HG03521 (cell line): ENCODE measurements around the gene ITPRIP.

Source experiments
- ATAC-seq: cut with Tn5 transposase; IDR thresholded peaks from one replicate; pipeline ENCODE4 v1.9.1; 2021; ENCODE audit warnings: mild to moderate bottlenecking, moderate library complexity; ENCODE audit not compliant: unreplicated experiment

ITPRIP gene, protein sequence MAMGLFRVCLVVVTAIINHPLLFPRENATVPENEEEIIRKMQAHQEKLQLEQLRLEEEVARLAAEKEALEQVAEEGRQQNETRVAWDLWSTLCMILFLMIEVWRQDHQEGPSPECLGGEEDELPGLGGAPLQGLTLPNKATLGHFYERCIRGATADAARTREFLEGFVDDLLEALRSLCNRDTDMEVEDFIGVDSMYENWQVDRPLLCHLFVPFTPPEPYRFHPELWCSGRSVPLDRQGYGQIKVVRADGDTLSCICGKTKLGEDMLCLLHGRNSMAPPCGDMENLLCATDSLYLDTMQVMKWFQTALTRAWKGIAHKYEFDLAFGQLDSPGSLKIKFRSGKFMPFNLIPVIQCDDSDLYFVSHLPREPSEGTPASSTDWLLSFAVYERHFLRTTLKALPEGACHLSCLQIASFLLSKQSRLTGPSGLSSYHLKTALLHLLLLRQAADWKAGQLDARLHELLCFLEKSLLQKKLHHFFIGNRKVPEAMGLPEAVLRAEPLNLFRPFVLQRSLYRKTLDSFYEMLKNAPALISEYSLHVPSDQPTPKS

DNA sequence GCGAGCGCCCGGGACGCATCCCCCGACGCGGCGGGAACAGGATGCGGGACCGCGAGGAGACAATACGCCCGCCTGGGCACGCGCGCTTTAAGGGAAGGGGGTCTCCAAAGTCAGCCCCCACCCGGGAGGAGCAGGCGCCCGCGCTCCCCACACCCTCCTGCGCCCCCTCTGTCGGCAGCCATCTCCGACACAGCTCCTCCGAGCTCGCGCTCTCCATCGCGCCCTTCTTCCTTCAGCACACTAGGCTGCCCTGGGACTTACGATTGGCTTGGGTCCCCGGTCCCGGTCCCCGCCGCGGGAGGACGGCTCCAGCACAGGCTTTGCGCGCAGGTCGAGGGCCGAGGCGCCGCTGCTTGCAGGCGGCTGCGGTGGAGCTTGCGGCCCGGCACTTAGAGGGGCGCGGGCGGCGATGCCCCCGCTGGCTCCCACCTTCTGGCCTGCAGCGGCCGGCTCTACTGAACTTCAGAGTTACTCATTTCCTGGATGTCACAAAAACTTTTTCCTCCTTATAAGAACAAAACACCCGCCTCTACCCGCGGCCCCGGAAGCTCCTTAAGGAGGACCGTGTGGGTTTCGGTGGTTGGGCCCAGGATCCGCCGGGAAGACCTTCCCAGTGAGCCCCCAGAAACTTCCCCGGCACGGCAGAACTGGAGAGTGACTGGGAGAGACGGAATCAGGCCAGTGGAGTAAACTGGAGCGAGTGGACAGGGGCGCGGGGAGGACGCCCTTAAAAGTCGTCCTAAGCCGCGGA is at the start of gene ITPRIP:
ITPRIP (minus strand) TSS at position 481 of the 751 bp plus-strand sequence. CDS start 22,414 bp downstream, outside the sequence.
- ATAC-seq = peak; percentile 67

DNA sequence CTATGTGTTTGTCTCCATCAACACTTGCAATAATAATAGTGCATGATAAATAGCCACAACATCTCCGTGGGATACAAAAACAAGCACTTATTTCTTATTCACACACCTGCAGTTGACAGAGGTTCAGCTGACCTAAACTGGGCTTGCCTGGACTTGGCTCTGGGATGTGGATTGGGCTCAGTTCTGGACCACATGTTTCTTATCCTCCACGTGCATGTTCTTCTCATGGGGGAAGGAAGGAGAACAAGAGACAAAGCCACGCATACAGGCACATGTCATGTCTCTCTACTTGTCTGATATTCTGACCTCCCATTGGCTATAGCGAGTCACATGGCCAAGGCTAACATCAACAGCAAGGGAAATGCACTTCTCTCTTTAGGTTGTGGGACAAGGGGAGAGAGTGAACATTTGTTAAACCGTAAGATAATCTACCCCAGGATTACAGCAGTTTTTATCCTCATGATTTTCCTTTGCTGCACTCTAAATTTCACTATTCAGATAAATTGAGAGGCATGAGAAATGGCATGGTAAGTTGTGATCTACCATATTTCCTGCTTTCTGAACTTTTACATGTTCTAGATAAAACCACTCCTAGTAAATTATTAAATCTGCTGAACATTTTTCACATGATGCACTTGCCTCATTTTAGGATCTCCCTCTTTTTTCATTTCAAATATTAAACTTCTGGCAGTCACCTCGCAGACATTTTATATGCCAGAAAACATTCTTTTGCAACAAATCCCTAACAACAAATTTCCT is 49.0 kb upstream of the ITPRIP start:
- peak; percentile 73 for ATAC-seq

DNA sequence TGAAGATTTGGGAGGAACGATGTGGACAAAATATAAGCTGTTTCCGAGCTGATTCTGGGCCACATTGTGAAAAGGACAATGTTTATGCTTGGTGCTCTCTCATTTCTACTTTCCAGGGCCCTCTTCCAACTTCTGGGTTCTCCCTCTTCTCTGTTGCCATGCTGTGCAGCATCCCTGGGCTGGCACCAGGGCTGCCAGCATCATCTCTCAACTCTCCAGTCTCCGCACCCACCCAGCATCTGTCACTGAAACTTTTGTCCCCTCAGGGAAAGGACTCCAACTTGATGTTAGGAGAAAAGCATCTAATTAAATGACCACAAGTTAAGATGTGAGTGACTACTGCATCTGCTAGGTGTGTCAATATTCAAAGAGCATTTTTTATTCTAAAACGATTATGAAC is 42.1 kb upstream of the ITPRIP start:
- ATAC-seq = no peak

DNA sequence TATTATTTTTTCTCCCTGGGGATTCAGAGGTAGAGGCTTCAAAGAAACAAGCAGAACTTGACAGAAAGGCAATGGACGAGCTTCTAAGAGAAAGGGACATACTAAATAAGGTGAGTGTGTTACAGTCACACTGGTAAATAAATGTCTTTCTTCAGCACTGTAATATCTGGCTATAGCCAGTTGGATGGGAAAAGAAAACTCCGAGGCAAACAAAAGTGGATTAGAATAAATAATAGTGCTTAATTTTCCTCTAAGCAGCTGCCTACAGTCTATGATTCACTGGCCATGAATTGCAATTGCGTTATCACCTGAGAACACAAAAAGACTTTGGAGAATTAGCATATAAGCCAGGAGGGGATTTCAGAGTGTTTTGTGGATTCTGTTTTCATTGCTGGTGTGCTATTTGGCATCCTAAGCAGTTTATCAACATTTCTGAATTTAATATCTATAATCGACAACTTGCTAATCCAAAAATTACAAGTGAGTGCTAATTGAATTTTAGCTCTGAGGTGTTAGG is 38.6 kb upstream of the ITPRIP start:
- no peak for ATAC-seq

DNA sequence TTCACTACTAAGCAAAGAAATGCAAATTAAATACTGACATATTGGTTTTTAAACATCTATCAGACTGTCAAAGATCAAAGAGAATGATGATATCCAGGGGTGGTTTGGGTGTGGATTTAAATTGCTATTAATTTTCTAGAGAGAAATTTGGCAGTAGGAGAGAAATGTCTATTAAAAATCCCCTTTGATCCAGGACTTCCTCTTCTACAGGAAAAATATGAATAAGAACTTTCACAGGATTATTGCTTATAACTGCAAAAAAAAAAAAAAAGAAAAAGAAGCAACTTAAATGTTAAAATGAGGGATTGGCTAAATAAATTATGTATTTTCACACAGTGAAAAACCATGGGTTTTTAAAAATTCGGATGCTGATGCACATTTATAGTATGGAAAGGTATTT is 36.3 kb upstream of the ITPRIP start:
- ATAC-seq = no peak

DNA sequence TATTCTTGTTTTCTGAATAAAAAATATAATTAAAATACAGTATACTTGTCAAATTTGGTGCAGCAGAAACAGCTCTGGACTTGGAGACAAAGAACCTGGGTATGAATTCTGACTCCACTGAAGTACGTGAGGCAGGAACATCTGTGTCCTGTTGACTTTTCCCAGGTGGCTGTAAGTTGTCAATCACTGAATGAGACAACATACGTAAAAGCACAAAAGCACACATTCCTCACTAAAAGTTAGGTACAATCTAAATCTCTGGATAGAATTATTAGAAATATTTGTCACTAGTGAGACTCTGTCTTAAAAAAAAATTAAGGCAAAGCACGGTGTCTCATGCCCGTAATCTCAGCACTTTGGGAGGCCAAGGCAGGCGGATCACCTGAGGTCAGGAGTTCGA is 33.5 kb upstream of the ITPRIP start:
- no peak for ATAC-seq

DNA sequence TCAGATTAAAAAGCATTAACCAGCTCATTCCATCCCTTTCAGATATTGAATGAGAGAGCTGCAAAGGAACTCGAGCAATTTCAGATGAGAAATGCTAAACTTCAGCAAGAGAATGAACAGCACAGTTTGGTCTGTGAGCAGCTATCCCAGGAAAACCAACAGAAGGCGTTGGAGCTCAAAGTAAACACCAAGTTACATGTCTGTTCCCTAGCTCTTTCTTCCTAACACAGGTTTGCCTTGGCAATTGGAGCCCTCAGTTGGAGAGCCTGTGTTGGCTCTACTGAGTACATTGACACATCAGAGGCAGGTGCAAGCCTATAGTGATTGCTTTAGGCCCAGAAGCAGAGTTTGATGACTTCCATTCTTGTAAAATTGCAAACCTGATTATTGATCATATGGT is 30.1 kb upstream of the ITPRIP start:
- ATAC-seq = no peak

DNA sequence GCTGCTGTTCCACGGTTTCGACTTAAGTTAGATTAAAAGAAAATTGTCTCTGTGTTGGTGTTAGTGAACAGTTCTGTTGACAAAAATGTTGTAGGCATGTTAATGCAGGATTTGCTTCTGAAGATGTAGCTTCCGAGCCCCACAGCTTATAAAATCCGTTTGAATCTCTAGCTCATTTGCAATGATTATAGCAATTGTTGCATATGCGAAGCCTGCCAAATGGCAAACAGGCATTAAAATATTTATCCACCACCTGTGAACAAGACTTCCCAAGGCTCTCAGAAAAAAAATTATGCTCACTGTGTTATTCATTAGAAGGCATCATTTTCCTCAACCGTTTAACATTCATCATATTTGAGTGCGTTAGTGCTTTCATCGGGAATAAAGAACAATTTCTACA is 29.6 kb upstream of the ITPRIP start:
- ATAC-seq = no peak

DNA sequence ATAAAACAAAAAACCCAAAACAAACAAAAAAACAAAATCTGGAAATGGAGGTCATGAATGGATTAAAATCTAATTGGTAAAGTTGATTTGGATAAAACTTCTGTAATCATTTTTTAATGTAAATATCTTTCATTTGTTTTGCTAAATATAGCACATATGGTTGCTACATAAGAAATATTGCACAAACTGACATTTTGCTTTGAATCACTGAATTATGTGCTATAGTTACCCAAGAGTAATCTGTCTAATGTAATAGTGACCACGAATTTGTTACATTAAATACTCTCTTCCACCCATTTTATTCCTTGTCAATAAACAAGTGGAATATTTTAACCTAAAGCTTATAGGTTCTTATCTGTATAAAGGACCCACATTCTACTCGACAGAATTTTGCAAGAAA is 21.5 kb upstream of the ITPRIP start:
- no peak for ATAC-seq

DNA sequence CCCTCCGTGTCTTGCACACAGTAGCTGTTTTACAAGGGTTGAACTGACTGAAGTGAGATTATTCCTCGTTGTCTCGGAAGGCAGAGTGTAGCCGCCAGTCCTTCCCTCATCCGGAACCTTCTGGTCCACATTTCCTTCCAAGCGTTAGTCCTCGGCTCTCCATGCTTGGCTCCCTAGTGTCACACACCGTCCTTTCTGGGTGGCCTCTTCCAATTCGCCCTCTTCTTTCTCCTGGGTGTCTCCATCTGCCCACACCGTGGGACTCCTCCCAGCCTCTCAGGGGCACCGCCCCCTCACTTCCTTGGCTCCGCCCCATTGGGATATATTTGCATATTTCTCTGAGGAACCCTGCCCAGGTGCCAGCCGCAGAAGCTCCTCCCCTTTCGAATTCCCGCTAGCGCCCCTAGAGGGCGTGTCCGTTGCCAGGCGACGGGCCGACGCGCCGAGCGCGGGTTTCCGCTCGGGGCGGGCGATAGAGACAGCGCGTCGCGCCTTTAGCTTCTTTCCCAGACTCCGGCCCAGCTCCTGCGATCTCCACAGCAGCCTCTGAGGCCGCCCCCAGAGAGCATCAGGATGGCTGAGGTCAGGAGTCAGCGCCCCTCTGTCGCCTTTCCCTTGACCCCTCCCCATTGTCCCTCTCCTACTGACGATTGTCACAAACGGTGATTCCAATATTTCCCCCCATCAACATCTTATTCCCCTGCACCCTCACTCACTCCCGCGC is 15.2 kb upstream of the ITPRIP start, which contains the start of gene CFAP58:
CFAP58 (plus strand) TSS at position 509 of the 724 bp plus-strand sequence; CDS start at position 574, 65 bp downstream.
- peak; percentile 54 for ATAC-seq

DNA sequence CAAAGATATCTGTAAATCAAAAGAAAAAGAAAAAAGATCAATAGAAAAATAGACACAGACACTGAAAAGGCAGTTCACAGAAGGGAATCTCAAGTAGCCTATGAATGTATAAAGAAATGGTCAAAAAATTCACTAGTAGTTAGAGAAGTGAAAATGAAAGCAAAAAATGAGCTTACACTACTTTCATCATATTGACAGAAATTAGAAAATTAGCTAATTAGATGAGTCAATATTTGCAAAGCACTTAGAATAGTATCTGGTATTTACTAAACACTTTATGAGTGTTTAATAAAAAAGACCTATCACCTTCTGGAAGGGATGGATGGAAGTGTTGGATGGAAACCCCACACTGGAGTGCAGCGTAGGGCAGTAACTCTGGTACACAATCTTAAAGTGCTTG is 13.7 kb upstream of the ITPRIP start:
- no peak for ATAC-seq

DNA sequence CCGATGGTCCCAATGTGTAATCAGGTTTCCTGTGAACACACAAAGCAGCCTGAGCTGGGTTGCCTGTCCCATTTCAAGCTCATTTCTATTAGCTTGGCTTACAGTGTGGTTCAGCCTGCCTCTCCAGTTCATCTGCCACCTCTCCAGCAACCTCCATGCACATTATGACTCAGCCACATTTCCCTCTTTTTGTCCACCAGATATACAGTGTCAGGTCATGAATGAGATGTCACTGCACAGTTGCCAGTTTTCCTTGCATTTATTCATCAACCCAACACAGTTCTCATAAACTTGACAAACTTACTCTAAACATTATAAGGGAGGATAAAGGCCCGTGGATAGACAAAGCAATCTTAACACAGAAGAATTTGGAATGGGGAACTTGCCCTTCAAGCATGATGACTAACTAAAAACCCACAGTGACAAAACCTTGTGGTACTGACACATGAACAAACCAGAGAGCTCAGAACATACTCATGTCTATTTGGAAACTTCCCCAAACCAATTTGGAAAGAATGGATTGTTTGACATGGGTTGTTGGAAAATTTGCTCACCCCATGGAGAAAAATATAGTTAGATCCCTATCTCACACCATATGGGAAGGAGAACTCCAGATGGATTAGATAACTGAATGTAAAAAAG is 12.9 kb upstream of the ITPRIP start:
- no peak for ATAC-seq

DNA sequence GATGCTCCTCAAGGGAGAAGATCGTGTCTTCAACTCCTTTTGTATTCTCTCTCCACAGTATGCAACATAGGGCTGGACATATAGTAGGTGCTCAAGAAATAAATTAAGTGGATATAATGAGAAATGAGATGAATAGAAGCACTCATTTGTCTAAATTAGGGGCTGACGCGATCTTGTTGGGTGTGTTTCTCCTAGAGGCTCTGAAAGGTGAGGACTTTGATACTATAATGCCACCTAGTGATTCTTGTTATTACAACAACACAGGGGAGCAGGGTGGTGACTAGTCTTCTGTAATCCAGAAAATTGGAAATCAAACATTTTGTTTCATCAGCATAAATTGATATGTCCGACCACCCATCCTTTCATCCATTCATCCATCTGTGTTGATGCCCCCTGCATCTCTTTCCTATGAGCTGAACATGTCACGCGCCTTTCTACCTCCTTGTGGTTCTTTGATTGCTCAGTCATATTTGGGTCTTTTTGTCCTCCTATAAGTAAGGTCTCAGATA is 11.9 kb upstream of the ITPRIP start:
- peak; percentile 35 for ATAC-seq

DNA sequence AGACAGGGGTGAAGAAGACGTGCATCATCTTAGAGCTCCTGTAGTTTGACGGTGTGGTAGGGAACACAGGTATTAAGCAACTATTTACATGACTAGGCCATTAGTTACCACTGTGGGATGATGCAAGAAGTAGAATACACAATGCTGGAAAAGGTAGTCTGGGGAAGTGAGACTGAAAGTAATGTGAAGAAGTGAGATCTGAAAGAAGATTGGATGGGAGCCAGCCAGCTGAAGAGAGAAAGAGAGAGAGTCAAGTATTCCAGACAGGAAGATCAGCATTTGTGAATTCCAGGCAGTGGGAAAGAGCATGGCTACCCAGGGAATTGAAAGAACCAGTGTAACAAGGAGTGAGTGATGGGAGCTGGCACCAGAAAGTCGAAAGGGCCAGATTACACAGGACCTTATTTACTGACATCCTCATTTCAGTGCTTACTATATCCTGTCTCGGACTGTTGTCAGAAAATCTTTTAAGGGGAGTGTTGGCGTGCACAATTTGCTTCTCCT is 11.4 kb upstream of the ITPRIP start:
- ATAC-seq = peak; percentile 54

DNA sequence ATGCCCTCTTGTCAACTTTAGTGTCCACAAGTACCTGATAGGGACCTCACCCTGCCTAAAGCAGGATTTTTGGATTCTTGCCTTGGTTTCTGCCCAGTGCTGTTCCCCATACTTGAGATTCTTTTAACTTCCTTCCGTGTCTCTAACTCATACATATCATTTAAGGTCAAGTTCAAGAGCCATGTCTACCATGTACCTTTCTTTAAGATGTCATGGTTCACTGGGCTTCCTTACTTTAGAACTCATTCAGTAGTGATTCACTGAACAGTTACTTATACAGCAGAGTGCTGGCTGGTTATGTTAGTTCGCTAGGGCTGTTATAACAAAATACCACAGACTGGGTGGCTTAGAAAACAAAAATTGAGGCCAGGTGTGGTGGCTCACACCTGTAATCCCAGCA is 10.3 kb upstream of the ITPRIP start:
- ATAC-seq = no peak

DNA sequence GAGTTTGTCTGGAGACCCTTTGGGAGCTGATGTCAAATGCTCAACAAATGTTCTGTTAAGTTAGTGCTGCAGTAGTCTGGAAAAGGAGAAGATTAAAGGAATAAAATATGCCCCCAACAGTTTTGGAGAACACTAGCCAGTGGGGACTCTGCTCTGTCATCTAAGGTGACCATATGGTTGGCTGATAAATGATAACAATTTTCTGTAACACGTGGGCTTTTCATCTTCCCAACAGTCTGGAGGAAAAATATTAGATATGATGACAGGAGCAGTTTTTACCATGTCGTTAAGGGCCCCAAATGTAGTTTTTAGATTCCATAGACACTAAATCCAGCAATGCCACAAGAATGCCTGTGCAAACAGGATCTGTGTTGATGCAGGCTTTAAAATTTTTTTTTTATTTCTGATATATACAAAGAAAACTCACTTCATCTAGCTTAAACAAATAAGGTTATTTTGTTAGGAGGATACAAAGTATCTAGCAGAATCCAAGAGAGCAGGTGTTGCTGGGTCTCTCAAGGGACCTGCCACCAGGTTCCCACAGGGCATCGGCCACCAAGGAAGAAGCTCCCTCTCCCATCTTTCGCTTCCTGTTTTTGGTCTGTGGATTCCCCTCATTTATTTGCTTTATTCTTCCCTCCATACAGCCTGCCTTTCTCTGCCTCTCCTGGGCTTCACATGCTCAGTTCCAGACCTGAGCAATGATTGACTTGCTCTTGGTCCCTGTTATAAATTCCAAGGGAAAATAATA is 9.2 kb upstream of the ITPRIP start:
- no peak for ATAC-seq

DNA sequence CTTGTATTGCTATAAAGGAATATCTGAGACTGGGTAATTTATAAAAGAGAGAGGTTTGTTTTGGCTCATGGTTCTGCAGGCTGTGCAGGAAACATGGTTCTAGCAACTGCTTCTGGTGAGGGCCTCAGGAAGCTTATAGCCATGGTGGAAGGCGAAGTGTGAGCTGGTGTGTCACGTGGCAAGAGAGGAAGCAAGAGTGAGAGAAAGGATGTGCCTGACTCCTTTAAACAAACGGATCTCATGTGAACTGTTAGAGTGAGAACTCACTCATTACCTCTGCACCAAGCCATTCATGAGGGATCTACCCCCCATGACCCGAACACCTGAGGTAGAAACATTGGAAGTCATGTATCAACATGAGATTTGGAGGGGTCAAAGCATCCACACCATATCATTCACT is 7.7 kb upstream of the ITPRIP start:
- no peak for ATAC-seq

DNA sequence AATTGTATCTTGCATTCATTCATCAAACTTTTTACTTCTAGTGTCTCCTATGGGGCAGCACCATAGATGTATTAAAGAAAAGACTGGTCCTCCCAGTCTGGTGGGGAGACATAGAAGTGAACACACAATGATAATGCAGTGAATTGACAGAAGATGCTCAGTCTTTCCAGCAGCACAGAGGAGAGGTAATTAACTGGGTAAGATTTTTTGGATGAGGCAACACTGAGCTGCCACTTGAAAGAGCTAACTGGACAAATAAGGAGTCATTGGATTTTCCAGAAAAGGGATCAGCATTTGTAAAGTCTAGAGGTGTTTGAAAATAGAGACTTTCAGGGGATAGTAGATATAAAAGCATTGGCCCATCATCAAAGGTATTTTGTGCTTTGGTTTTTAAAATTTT is 7.2 kb upstream of the ITPRIP start:
- ATAC-seq = no peak

DNA sequence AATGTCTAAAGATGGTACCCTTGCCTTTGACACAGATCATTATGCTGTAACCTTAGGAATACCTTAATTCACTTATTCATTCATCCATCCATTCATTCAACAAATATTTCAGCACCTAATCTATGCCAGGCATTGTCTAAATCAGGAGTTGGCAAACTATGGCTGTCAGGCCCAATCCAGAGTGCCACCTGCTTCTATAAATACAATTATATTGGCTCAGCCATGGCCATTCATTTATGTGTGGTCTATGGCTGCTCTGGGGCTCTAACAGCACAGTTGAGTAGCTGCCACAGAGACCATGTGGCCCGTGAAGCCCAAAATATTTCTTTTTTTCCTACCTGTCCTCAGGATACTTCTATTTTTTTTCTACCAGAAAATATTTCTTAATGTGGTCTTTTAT is 6.0 kb upstream of the ITPRIP start:
- ATAC-seq = no peak
